Superior temporal gyrus (tissue), 1 donor: Measurements from ENCODE around the gene SLC4A3.
"Not testable (repeated sequence)": the region's sequence is repeated elsewhere in the genome, so short reads cannot be mapped to it uniquely, and the experiment has no call there.

Source experiments
- DNase-seq: peaks from one replicate; pipeline ENCODE4 v3.0.0-alpha.2; 2016; ENCODE audit errors: extremely low spot score

SLC4A3 gene

DNA sequence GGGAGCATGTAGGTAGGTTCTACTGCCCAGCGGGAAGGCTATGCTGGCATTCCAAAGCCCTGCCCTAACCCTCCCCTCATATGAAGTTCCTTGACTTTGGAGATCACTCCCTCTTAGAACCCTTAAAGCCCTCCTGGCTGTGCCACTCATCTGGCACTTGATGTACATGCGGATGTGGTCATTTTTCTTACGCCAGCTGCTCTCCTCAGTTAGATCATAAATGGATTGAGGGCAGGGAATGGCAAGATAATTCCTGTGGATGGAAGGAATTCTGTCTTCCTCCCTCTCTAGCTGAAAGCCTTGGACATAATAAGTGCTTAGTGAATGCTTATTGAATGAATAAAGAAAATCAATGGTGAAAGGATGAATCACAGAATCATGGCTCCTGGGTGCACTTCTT lies 51.6 kb downstream of the SLC4A3 start:
- DNase-seq = no peak

DNA sequence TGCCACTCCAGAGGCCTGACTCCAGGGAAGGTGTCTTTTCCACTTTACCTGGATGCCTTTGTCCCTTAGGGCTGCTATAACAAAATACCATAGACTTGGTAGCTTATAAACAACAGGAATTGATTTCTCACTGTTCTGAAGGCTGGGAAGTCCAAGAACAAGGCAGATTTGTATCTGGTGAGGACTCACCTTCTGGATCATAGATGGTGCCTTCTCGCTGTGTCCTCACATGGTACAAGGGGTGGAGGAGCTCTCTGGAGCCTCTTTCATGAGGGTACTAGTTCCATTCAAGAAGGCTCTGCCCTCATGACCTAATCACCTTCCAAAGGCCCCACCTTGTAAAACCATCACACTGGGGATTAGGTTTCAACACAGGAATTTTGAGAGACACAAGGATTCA lies 52.1 kb downstream of the SLC4A3 start:
- no peak for DNase-seq

DNA sequence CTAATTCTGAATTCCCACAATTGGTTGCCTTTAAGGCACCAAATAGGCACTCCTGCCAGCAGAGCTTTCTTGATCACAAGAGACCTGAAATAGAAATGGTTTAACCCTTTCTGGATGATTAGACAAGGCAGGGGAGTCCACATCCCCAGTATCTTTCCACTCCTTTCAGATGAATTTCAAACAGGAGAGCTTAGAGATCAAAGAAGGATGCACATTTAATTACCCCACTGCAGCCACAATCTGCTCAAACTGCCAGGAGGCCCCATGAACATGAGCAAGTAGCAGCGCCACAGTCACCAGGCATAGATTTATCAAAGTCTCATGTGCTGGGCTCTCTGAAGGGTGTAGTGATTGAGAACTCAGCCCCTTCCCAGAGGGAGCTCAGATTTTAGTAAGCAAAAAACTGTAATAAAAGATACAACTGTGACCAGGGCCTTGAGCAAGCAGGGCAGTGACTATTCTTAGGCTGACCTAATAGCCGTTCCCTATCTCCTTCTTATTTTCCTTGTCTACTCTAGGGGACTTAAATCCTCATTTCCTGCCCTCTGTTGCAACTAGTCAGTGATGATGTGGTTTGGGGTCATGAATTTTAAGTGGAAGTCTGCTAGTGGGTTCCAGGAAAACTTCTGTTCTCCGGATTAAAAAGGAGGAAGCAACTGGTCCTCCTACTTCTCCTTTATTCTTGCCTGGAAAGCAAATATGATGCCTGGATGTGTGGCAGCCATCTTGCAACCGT lies 53.7 kb downstream of the SLC4A3 start:
- no peak for DNase-seq

DNA sequence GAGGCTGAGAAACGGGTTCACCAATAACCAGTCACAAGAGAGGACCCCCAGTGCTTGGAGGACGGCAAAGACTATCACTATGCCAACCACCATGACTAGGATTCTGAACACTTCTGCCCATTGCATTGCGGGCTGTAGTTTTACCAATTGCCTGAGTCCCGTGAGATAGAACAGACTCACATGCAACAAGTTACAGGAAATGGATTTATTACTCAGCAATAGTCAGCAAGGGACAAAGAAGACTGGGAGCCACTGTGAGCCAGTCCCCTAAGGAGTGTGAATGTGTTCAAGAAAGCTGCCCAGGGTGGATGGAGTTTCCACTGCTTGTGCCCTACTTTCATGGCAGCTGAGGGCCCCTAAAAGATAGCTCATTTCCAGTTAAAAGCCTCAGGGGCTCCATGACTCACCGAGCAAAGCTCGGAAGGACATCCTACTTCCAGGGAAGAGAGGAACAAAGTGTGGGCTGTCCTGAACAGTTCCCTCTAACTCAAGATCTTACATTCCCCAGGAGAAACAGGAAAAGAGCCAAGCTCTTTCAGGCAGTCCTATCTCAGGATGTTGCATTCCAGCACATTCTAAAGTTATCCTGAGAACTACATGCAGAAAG lies 54.4 kb downstream of the SLC4A3 start:
- DNase-seq = no peak

DNA sequence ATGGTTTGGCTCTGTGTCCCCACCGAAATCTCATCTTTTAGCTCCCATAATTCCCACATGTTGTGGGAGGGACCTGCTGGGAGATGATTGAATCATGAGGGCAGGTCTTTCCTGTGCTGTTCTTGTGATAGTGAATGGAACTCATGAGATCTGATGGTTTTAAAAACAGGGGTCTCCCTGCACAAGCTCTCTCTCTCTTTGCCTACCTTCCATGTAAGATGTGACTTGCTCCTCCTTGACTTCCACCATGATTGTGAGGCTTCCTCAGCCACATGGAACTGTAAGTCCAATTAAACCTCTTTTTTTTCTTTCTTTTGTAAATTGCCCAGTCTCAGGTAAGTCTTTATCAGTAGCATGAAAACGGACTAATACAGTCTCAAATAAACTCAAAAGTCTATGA lies 56.0 kb downstream of the SLC4A3 start:
- DNase-seq = not testable (repeated sequence)

DNA sequence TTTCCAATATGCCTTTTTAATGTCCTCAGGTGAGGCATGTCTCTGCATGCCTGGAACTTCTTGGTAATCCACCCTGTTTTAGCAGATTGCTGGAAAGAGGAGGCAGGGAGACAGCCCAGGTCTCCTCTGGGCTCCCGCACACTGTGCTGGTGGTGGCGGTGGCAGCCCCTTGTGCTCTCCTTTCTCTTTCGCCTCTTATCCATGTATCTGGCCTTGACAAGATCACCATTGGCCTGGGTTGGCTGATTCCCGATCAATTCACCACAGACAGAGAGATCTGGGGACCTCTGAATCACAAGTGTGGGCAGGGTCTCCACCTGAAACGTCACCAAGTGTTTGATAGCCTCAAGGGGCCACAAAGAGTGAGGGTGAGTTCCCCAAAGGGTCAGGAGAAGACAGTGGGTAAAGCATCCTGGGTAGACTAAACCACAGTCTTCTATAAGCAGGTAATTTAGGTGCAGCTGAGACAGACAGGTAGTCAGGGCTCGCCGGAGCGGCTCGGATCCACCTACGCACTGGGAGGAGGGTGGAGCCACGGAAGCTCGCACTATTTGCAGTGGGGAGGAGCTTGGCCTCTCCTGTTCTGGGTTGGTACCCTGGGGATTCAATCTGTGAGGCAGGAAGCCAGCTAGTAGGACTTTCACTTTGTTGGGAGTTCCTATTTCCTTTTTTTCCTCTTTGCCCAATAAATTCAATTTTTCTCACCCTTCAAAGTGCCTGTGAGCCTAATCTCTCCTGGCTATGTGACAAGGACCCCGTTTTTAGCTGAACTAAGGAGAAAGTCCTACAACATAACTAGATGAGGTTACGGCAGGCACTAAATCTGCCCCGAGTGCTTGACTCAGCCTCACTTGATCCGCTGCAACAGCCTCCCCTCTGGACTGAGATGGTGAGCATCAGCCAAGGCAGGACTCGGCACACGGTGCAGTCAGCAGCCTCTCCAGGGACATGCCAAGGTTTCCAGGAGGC lies 57.6 kb downstream of the SLC4A3 start:
- no peak for DNase-seq

DNA sequence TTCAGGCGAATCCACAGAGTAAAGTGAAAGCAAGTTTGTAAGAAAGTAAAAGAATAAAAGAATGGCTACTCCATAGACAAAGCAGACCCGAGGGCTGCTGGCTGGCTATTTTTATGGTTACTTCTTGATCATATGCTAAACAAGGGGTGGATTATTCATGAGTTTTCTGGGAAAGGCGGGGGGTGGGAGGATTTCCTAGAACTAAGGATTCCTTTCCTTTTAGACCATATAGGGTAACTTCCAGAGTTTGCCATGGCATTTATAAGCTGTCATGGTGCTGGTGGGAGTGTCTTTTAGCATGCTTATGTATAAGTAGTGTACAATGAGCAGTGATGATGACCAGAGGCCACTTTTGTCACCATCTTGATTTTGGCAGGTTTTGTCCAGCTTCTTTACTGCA lies 59.8 kb downstream of the SLC4A3 start:
- no peak for DNase-seq

DNA sequence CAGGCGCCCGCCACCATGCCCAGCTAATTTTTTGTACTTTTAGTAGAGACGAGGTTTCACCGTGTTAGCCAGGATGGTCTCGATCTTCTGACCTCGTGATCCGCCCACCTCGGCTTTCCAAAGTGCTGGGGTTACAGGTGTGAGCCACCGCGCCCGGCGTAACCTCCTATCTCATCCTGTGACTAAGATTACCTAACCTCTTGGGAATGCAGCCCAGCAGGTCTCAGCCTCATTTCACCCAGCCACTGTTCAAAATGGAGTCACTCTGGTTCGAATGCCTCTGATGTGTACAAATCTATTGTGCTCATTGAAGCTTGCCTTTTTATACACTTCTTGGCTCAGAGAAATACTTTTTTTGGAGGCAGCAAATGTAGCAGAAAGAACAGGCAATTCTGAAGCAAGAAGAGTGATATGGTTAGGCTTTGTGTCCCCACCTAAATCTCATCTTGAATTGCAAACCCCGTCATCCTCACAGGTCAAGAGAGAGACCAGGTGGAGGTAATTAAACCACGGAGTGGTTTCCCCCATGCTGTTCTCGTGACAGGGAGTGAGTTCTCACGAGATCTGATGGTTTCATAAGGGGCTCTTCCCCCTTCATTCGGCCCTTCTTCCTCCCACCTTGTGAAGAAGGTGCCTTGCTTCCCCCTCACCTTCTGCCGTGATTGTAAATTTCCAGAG lies 60.6 kb downstream of the SLC4A3 start:
- DNase-seq = no peak

DNA sequence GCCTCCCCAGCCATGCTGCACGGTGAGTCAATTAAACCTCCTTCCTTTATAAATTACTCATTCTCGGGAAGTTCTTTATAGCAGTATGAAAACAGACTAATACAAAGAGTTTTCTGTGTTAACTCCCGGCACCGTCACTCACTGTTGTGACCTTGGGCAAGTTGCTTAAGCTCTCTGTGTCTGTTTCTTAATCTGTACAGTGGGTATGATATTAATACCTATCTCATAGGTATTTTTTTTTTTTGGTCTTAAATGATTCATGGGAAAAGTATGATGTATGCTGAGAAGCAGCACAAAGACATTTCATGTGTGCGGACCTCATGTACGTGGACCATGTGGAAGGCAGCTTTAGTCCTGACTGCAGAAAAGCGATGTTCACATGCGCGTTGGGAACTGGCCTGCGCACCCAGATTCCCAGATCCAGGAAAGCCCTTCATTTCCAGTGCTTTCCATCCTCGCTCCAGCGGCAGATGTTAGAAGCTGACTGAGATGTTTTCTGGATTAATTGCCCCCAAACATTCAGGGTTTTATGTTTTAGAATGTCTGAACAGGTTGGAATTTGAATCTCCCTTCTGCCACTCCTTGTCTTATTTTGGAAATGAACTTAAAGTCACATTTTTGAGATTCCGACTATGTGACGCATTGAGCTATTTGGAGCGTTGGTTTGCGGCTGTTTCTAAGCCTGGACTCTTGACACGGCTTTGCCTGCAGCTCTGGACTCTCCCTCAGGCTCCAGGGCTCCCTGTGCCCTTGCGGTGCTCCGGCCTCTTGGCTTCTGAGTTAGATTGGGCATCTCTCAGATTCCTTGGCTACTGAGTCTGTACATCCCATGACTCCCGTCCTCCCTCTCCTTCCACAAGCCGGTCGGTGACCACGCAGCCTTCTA lies 61.4 kb downstream of the SLC4A3 start:
- DNase-seq = no peak

DNA sequence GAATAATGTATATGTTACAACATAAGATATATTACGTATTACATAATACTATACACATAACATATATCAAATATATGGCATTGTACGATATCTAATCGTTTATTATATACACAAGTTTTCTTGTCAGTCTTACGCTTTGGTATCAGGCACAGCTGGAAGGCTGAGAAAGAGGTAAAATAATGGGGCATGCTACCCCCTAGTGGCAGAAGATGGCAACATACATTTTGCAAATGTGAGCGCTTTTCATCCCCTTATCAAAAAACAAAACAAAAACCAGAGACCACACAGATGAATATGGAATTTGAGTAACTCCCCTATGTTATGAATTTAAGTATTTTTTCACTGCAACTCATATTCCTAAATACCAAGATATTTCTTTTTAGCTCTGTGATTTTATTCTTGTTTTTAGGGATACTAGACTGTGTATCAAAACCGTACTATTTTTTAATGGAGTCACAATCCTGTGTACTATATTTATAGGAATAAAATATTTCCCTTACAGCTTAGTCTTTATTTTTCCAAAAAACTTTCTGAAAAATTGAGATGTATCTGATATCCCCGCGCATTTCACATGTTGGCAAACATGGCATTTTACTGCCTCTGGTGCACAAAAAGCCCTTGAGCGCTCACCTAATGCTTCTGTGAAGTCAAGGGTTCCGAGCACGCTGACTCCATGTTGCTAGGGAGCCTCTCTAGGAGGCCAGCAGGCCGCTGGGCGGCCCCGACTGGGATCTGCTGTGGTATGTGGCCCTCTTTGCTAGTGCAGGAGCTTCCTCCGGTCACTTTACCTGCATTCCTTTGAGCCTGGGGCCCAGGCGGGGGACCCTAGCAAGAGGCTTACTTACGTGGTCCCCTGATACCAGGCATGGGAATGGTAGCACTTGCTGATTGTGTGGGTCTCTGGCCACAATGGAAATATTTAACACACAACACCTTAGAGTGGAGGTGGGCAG lies 62.5 kb downstream of the SLC4A3 start:
- peak; percentile 75 for DNase-seq

DNA sequence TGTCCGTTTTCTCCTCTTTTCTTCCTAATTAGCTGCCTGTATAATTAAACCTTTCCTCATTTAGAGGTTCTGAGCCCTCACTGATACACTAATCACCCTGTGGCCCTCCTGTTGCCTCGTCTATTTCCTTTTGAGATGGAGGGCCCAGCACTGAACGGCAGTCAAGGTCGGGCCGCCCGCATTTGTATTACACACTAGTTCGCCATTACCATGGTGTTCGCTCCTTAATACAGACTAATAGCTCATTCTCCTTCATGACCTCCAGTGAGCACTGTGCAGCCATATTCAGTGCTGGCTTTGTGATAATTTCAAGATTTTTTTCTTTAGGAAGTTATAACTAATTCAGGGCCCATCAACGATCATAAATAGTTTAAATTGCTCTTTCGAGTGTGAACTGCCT lies 64.1 kb downstream of the SLC4A3 start:
- no peak for DNase-seq
